ENCODE measurements around the gene POMT2. TPM values are rescaled to one million over a fixed set of nuclear protein-coding genes. Genes with fewer than 3 reads are reported as not detected.

POMT2 gene
- total RNA-seq, 2 experiments from 2014 or later: 7.6 to 8.2 TPM

DNA sequence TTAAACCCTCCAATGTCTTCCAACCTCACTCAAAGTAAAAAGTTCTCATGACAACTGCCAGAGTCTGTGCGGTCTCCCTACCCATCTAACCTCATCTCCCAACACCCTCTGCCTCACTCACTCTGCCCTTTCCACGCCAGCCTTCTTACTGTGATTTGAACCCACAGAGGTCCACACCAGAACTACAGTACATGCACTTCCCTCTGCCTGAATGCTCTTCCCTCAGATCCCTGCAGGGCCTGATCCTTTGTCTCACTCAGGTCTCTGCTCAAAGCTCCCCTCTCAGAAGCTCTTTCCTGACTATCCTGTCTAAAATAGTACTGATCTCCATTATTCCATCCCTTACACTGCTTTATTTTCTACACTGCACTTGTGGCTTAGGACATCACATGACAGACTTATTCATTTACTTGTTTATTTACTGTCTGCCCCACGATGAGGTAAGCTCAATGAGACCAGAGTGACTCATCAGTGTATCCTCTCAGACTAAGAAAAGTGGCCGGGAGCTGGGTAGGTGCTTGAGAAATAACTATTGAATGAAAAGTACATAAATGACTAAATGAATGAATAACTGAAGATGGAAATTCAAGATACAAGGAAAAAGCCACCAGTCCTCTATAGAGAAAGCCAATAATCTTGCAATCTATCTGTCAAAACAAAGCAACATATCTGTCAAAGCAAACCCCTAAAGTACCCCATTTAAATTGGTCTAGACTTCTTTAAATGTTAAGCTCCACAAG lies 17.1 kb downstream of the POMT2 start:
- Mint-ChIP-seq H3K36me3 (ENCODE audit: low read depth) (no peaks in the 10 kb centered on the region), H3K4me1 (ENCODE audit: low read depth) (no peaks in the 10 kb centered on the region), H3K27ac (no peak overlapping the region), H3K9me3 (no peaks in the 10 kb centered on the region), H3K4me3 (no peak overlapping the region), H3K27me3 (no peaks in the 10 kb centered on the region)
- no peaks in the 10 kb centered on the region for H3K9me3 ChIP-seq (ENCODE audit: control insufficient read depth in 1 of 2, insufficient read depth in 1 of 2, low read length in 2 of 2)
- H3K4me1 ChIP-seq (ENCODE audit: insufficient read depth, low read length): no peaks in the 10 kb centered on the region
- DNase-seq (peak in 2 of 14 experiments; percentile 28 to 51), ATAC-seq (ENCODE audit: poor library complexity) (no peak)
- no peak overlapping the region for H3K27ac ChIP-seq (ENCODE audit: low read depth in 1 of 2, low read length in 2 of 2)
- TF ChIP-seq, protein P1, sequence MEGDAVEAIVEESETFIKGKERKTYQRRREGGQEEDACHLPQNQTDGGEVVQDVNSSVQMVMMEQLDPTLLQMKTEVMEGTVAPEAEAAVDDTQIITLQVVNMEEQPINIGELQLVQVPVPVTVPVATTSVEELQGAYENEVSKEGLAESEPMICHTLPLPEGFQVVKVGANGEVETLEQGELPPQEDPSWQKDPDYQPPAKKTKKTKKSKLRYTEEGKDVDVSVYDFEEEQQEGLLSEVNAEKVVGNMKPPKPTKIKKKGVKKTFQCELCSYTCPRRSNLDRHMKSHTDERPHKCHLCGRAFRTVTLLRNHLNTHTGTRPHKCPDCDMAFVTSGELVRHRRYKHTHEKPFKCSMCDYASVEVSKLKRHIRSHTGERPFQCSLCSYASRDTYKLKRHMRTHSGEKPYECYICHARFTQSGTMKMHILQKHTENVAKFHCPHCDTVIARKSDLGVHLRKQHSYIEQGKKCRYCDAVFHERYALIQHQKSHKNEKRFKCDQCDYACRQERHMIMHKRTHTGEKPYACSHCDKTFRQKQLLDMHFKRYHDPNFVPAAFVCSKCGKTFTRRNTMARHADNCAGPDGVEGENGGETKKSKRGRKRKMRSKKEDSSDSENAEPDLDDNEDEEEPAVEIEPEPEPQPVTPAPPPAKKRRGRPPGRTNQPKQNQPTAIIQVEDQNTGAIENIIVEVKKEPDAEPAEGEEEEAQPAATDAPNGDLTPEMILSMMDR (IDR thresholded peaks at IDR 0.05): no peak
- CTCF ChIA-PET: interaction anchor here (2.1 kb wide), 1 partner anchor 12 kb away, joined by 11 read pairs; no protein-coding TSS in a partner anchor
- peaks cover 4% of the 10 kb centered on the region for H3K36me3 ChIP-seq (ENCODE audit: insufficient read depth, low read length)
- intact Hi-C loops (cut with DNase I, micrococcal nuclease): loop anchor here (5.0 kb wide), 2 partner anchors 249 to 1294 kb away; no protein-coding TSS in a partner anchor
- no peaks in the 10 kb centered on the region for H3K27me3 ChIP-seq (ENCODE audit: control insufficient read depth in 1 of 2, insufficient read depth in 2 of 2, low read length in 2 of 2)
- H3K4me3 ChIP-seq (ENCODE audit: low read length): no peak overlapping the region
- POLR2A ChIA-PET: no interaction called here

- TF ChIP-seq, protein P1 (IDR thresholded peaks at IDR 0.05): no peak
- Histone ChIP-seq H3K36me3 (ENCODE audit: insufficient read depth, low read length) (peaks cover 4% of the 10 kb centered on the region), H3K27me3 (ENCODE audit: control insufficient read depth in 1 of 2, insufficient read depth in 2 of 2, low read length in 2 of 2) (no peaks in the 10 kb centered on the region), H3K4me1 (ENCODE audit: insufficient read depth, low read length) (no peaks in the 10 kb centered on the region), H3K4me3 (ENCODE audit: low read length) (no peak overlapping the region), H3K9me3 (ENCODE audit: control insufficient read depth in 1 of 2, insufficient read depth in 1 of 2, low read length in 2 of 2) (no peaks in the 10 kb centered on the region), H3K27ac (ENCODE audit: low read depth in 1 of 2, low read length in 2 of 2) (no peak overlapping the region)
- Mint-ChIP-seq H3K4me1 (ENCODE audit: low read depth) (no peaks in the 10 kb centered on the region), H3K27me3 (no peaks in the 10 kb centered on the region), H3K4me3 (no peak overlapping the region), H3K27ac (no peak overlapping the region), H3K36me3 (ENCODE audit: low read depth) (no peaks in the 10 kb centered on the region), H3K9me3 (no peaks in the 10 kb centered on the region)
- intact Hi-C loops (cut with DNase I, micrococcal nuclease): loop anchor here (5.0 kb wide), 2 partner anchors 249 to 1294 kb away; no protein-coding TSS in a partner anchor
- CTCF ChIA-PET: interaction anchor here (2.1 to 3.0 kb wide), 2 partner anchors 12 to 13 kb away, joined by 11 to 18 read pairs; no protein-coding TSS in a partner anchor
- DNase-seq (peak in 3 of 14 experiments; percentile 9 to 42 (median 30)), ATAC-seq (ENCODE audit: poor library complexity) (peak; percentile 24)
- POLR2A ChIA-PET: no interaction called here
These were observed 17.8 kb downstream of the POMT2 start for GRCh38 chr14:77302926-77303325.

- H3K36me3 ChIP-seq (ENCODE audit: insufficient read depth, low read length): peaks cover 4% of the 10 kb centered on the region
- Mint-ChIP-seq H3K36me3 (ENCODE audit: low read depth) (peaks cover 6% of the 10 kb centered on the region), H3K27ac (no peak overlapping the region), H3K27me3 (no peaks in the 10 kb centered on the region), H3K4me3 (no peak overlapping the region), H3K4me1 (ENCODE audit: low read depth) (no peaks in the 10 kb centered on the region), H3K9me3 (no peaks in the 10 kb centered on the region)
- no peak overlapping the region for H3K4me3 ChIP-seq (ENCODE audit: low read length)
- H3K4me1 ChIP-seq (ENCODE audit: insufficient read depth, low read length): no peaks in the 10 kb centered on the region
- no peaks in the 10 kb centered on the region for H3K27me3 ChIP-seq (ENCODE audit: control insufficient read depth in 1 of 2, insufficient read depth in 2 of 2, low read length in 2 of 2)
- ChIA-PET POLR2A (no interaction called here), CTCF (interaction anchor here (1.3 to 3.0 kb wide), 2 partner anchors 8 to 14 kb away, joined by 4 to 18 read pairs; no protein-coding TSS in a partner anchor)
- DNase-seq (peak; percentile 27 to 69 (median 40)), ATAC-seq (ENCODE audit: poor library complexity) (peak; percentile 48)
- H3K27ac ChIP-seq (ENCODE audit: low read depth in 1 of 2, low read length in 2 of 2): no peak overlapping the region
- intact Hi-C loops (cut with DNase I, micrococcal nuclease): loop anchor here (2.0 to 5.0 kb wide), 3 partner anchors 250 to 1296 kb away; no protein-coding TSS in a partner anchor
- TF ChIP-seq, protein P1 (IDR thresholded peaks at IDR 0.05): peak; percentile 60
- no peaks in the 10 kb centered on the region for H3K9me3 ChIP-seq (ENCODE audit: control insufficient read depth in 1 of 2, insufficient read depth in 1 of 2, low read length in 2 of 2)
These were observed 19.6 kb downstream of the POMT2 start for GRCh38 chr14:77301103-77301502.

Measured in CD4-positive, alpha-beta T cell (primary cell).